ENCODE results near the gene DNAH1. TPM values are rescaled to one million over a fixed set of nuclear protein-coding genes. Genes with fewer than 3 reads are reported as not detected.

DNAH1 gene
- polyA plus RNA-seq, 1 donor (not counting 4 experiments of a cell fraction or from before 2014, with no cell fraction given): 0.33 TPM

DNA sequence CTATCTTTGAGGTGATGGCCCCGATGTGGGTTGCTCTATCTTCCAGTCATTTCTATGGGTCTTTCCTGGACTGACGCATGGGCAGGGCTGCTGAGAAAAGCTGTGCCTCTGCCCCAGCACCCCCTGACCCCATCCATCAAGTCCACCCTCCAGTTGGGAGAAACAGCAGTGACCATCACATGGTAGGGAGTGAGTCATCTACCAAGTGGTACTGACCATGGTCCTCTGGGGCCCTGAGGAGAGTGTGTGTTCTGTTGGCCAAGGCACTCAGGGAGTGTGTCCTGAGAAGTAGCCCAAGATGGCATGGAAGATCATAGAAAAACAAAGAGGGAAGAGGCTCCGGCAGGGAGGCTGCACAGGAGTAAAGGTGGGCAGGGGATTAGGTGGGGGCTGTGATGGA is 1.6 kb upstream of the DNAH1 start:
- no peak overlapping the region for H3K4me3 ChIP-seq (ENCODE audit: control insufficient read depth in 2 of 3, extremely low read depth in 1 of 3, insufficient read depth in 2 of 3, low read depth in 1 of 3, low read length in 3 of 3)
- H2AFZ ChIP-seq (ENCODE audit: control insufficient read depth, low read length): no peak overlapping the region
- no peak for TF ChIP-seq EZH2 (IDR thresholded peaks at IDR 0.05; ENCODE audit: low read length)
- TF ChIP-seq, protein P1, sequence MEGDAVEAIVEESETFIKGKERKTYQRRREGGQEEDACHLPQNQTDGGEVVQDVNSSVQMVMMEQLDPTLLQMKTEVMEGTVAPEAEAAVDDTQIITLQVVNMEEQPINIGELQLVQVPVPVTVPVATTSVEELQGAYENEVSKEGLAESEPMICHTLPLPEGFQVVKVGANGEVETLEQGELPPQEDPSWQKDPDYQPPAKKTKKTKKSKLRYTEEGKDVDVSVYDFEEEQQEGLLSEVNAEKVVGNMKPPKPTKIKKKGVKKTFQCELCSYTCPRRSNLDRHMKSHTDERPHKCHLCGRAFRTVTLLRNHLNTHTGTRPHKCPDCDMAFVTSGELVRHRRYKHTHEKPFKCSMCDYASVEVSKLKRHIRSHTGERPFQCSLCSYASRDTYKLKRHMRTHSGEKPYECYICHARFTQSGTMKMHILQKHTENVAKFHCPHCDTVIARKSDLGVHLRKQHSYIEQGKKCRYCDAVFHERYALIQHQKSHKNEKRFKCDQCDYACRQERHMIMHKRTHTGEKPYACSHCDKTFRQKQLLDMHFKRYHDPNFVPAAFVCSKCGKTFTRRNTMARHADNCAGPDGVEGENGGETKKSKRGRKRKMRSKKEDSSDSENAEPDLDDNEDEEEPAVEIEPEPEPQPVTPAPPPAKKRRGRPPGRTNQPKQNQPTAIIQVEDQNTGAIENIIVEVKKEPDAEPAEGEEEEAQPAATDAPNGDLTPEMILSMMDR (optimal IDR thresholded peaks at IDR 0.05 in 1 of 3, IDR thresholded peaks at IDR 0.05 in 1 of 3, conservative IDR thresholded peaks at IDR 0.05 in 1 of 3; ENCODE audit: extremely low read depth in 1 of 3, insufficient read depth in 2 of 3, low read length in 3 of 3): no peak
- no peaks in the 10 kb centered on the region for H3K79me2 ChIP-seq (ENCODE audit: control insufficient read depth, insufficient read depth, low read length)
- no peak overlapping the region for H3K9ac ChIP-seq (ENCODE audit: control insufficient read depth, extremely low read depth, insufficient read depth, low read length)
- peaks cover 2% of the 10 kb centered on the region for H3K9me1 ChIP-seq (ENCODE audit: control insufficient read depth, extremely low read depth, insufficient read depth, low read length)
- H3K27ac ChIP-seq (ENCODE audit: control insufficient read depth, insufficient read depth, low read length): no peak overlapping the region
- dilution Hi-C loops (cut with MboI; ENCODE audit: extremely low pct_ligation_motif_present, low sequenced_read_pairs): no loop called here
- no peaks in the 10 kb centered on the region for H3K36me3 ChIP-seq (ENCODE audit: control insufficient read depth in 2 of 2, extremely low read depth in 1 of 2, insufficient read depth in 2 of 2, low read length in 2 of 2)
- H3K4me2 ChIP-seq (ENCODE audit: control insufficient read depth, extremely low read depth, insufficient read depth, low read depth, low read length): no peak overlapping the region
- peaks cover 3% of the 10 kb centered on the region for H4K20me1 ChIP-seq (ENCODE audit: control insufficient read depth, extremely low read depth, insufficient read depth, low read length)
- H3K9me3 ChIP-seq (ENCODE audit: control insufficient read depth, low read depth, low read length): no peaks in the 10 kb centered on the region
- no peak for FAIRE-seq
- DNase-seq (ENCODE audit: low read depth, low spot score): no peak
- peaks cover 8% of the 10 kb centered on the region for H3K27me3 ChIP-seq (ENCODE audit: control insufficient read depth, extremely low read depth, insufficient read depth, low read length)
- peaks cover 1% of the 10 kb centered on the region for H3K4me1 ChIP-seq (ENCODE audit: control insufficient read depth, extremely low read depth, insufficient read depth, low read length)

DNA sequence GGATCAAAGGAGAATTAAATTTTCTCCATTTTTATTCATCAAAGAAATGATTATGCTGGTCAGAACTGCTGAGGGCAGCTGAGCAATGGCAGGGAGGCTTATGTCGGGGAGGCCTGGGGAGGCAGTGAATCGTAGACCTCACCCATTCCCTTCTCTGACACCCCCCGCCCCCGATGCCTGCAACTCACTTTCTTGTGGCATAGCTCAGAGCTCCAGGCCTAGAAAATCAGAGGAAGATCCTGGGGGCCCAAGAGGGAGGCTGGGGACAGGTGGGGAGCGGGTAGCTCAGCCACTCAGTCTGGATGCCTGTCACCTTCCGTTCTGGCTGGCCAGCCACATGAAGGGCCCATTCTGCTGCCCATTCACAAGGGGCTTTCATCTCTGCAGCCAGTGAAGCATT is 1.1 kb upstream of the DNAH1 start:
- DNase-seq (ENCODE audit: low read depth, low spot score): no peak
- Histone ChIP-seq H3K4me2 (ENCODE audit: control insufficient read depth, extremely low read depth, insufficient read depth, low read depth, low read length) (no peak overlapping the region), H3K4me1 (ENCODE audit: control insufficient read depth, extremely low read depth, insufficient read depth, low read length) (peaks cover 5% of the 10 kb centered on the region), H3K9me3 (ENCODE audit: control insufficient read depth, low read depth, low read length) (no peaks in the 10 kb centered on the region), H4K20me1 (ENCODE audit: control insufficient read depth, extremely low read depth, insufficient read depth, low read length) (peaks cover 3% of the 10 kb centered on the region), H3K27ac (ENCODE audit: control insufficient read depth, insufficient read depth, low read length) (no peak overlapping the region), H3K27me3 (ENCODE audit: control insufficient read depth, extremely low read depth, insufficient read depth, low read length) (peaks cover 8% of the 10 kb centered on the region), H3K79me2 (ENCODE audit: control insufficient read depth, insufficient read depth, low read length) (no peaks in the 10 kb centered on the region), H2AFZ (ENCODE audit: control insufficient read depth, low read length) (no peak overlapping the region), H3K36me3 (ENCODE audit: control insufficient read depth in 2 of 2, extremely low read depth in 1 of 2, insufficient read depth in 2 of 2, low read length in 2 of 2) (no peaks in the 10 kb centered on the region), H3K9ac (ENCODE audit: control insufficient read depth, extremely low read depth, insufficient read depth, low read length) (no peak overlapping the region), H3K4me3 (ENCODE audit: control insufficient read depth in 2 of 3, extremely low read depth in 1 of 3, insufficient read depth in 2 of 3, low read depth in 1 of 3, low read length in 3 of 3) (no peak overlapping the region), H3K9me1 (ENCODE audit: control insufficient read depth, extremely low read depth, insufficient read depth, low read length) (peaks cover 2% of the 10 kb centered on the region)
- TF ChIP-seq, protein P1 (optimal IDR thresholded peaks at IDR 0.05 in 1 of 3, IDR thresholded peaks at IDR 0.05 in 1 of 3, conservative IDR thresholded peaks at IDR 0.05 in 1 of 3; ENCODE audit: extremely low read depth in 1 of 3, insufficient read depth in 2 of 3, low read length in 3 of 3): no peak
- no peak for TF ChIP-seq EZH2 (IDR thresholded peaks at IDR 0.05; ENCODE audit: low read length)
- no peak for FAIRE-seq
- dilution Hi-C loops (cut with MboI; ENCODE audit: extremely low pct_ligation_motif_present, low sequenced_read_pairs): no loop called here

Measured in keratinocyte (primary cell).